SK-N-MC (cell line): ENCODE data around the gene USP3.

Experiments used
- DNase-seq: peaks from one replicate; pipeline ENCODE4 v3.0.0-alpha.2; 2011; ENCODE audit warnings: low read depth, low spot score
- H3K27ac ChIP-seq: fragments of 200-600 bp; sonication (generic); 2 replicates; pipeline ENCODE4 v1.5.1; 2016; ENCODE audit warnings: mixed run types
- H3K36me3 ChIP-seq: fragments of 200-600 bp; sonication (generic); 2 replicates; pipeline ENCODE4 v1.6.1; 2017; ENCODE audit warnings: antibody characterized with exemption, low read length, mixed read lengths; ENCODE audit not compliant: insufficient read depth
- H3K4me3 ChIP-seq: fragments of 200-600 bp; sonication (generic); 2 replicates; pipeline ENCODE4 v1.5.1; 2016
- H3K9ac ChIP-seq: fragments of 200-600 bp; sonication (generic); 2 replicates; pipeline ENCODE4 v1.8.0; 2017; ENCODE audit warnings: mixed run types, mixed read lengths; ENCODE audit not compliant: insufficient read length
- H3K9me3 ChIP-seq: fragments of 200-600 bp; sonication (generic); 2 replicates; pipeline ENCODE4 v1.6.1; 2017; ENCODE audit warnings: low read depth, mild to moderate bottlenecking, antibody characterized with exemption, low read length, moderate library complexity, mixed read lengths
- EZH2 ChIP-seq: fragments of 200-600 bp; sonication (generic); IDR thresholded peaks from one replicate; pipeline ENCODE4 v1.6.1; 2017; ENCODE audit warnings: antibody characterized with exemption
- FOXP2 ChIP-seq: optimal IDR thresholded peaks from 2 replicates; pipeline ENCODE3; 2011; ENCODE audit warnings: mild to moderate bottlenecking, moderate library complexity; ENCODE audit not compliant: insufficient read depth; ENCODE audit errors: extremely low read length, control extremely low read depth
- POLR2AphosphoS5 ChIP-seq: IDR thresholded peaks from 2 replicates; pipeline ENCODE4 v1.6.1; 2012; ENCODE audit warnings: mild to moderate bottlenecking, low read depth, low read length, borderline replicate concordance

Gene USP3

GRCh38 chr15:63599401-63600000 lies 95.1 kb downstream of the USP3 start:
- no peak overlapping the region for H3K4me3 ChIP-seq
- no peak overlapping the region for H3K27ac ChIP-seq
- no peaks in the 10 kb centered on the region for H3K9me3 ChIP-seq
- TF ChIP-seq EZH2 (no peak), POLR2AphosphoS5 (no peak), FOXP2 (no peak)
- H3K36me3 ChIP-seq, result peaks cover 2% of the 10 kb centered on the region; the same call in 1 of the 2 replicates
- DNase-seq, result no peak
- H3K9ac ChIP-seq, result no peak overlapping the region

DNA sequence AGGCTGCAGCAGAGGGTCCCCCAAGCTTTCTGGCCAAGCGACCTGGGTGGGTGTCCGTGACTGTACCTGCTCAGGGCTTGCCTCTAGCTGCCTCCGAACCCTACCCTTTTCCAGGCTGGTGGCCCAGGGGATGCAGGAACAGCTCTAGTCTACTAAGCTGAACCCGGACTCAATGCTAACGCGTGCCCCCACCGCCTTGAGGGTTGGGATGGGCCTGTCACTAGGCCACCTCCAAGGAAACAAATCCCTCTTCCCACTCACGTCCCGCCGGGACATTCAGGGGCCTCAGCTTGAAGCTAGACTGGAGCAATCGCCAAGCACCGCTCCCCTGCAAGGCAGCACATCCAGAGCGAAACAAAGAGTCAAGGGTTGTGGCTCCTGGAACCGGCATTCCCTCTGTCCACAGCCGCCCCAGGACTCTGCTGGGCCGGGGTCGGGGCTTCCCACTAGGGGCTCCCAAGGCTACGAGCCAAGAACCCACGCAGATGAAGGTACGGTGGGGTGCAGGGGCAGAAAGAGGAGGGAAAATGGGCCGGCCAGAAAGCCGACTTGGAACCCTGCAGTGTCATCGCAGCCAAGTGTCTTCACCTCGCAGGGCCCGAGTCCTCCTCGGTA lies 95.7 kb downstream of the USP3 start:
- Histone ChIP-seq H3K36me3 (no peaks in the 10 kb centered on the region), H3K27ac (no peak overlapping the region), H3K9ac (no peak overlapping the region), H3K4me3 (peak overlapping the region; percentile 44), H3K9me3 (no peaks in the 10 kb centered on the region)
- TF ChIP-seq EZH2 (no peak), FOXP2 (no peak), POLR2AphosphoS5 (no peak)
- no peak for DNase-seq

GRCh38 chr15:63600616-63601025 lies 96.2 kb downstream of the USP3 start:
- Histone ChIP-seq H3K9ac (no peak overlapping the region), H3K36me3 (no peaks in the 10 kb centered on the region), H3K27ac (no peak overlapping the region), H3K4me3 (peak overlapping the region; percentile 79), H3K9me3 (no peaks in the 10 kb centered on the region)
- DNase-seq, result no peak
- peak; percentile 89 for TF ChIP-seq POLR2AphosphoS5
- TF ChIP-seq EZH2, result no peak
- TF ChIP-seq FOXP2, result no peak

DNA sequence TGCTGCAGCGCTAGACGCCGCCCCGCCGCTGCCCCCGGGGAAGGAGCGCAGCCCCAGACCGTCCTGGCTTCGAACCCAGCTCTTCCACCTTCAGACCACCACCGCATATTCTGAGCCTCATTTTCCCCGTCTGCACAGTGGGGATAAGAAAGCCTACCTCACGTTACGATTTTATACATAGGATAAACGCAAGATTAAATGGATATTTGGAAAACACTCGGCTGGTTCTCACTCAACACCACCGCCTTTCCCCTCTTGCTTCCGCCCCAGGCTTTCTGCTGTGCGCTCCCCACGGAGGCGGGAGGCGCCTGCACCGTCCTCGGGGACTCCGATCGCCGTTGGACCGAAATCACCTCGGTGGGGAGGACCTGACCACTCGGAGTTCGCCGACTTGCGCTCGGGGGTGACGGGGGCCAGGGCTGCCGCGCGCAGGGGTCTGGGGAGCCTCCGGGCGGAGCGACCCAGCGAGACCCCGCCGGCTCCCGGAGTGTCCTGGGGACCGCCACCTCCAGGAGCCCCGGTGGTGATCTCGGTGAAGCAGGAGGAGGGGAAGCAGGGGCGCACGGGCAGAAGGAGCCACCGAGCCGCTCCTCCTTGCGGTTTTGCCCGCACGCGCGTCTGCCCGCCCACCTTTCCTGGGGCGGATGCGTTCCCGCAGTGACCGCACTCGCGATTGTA lies 96.8 kb downstream of the USP3 start:
- no peak for TF ChIP-seq POLR2AphosphoS5
- no peak for TF ChIP-seq FOXP2
- TF ChIP-seq EZH2, result no peak
- Histone ChIP-seq H3K27ac (no peak overlapping the region), H3K9ac (peak overlapping the region; percentile 62), H3K9me3 (no peaks in the 10 kb centered on the region), H3K36me3 (no peaks in the 10 kb centered on the region), H3K4me3 (peak overlapping the region; percentile 79)
- DNase-seq, result no peak

- no peak overlapping the region for H3K27ac ChIP-seq
- no peak for DNase-seq
- H3K4me3 ChIP-seq, result peak overlapping the region; percentile 79
- H3K9ac ChIP-seq, result no peak overlapping the region
- H3K9me3 ChIP-seq, result no peaks in the 10 kb centered on the region
- H3K36me3 ChIP-seq, result no peaks in the 10 kb centered on the region
- TF ChIP-seq FOXP2, result no peak
- TF ChIP-seq EZH2, result no peak
- no peak for TF ChIP-seq POLR2AphosphoS5
Measured at GRCh38 chr15:63601704-63602185, 97.4 kb downstream of the USP3 start.

GRCh38 chr15:63602595-63602994 lies 98.2 kb downstream of the USP3 start:
- Histone ChIP-seq H3K27ac (no peak overlapping the region), H3K9ac (no peak overlapping the region), H3K4me3 (no peak overlapping the region), H3K9me3 (no peaks in the 10 kb centered on the region), H3K36me3 (peaks cover under 1% of the 10 kb centered on the region; the same call in 1 of the 2 replicates)
- DNase-seq, result no peak
- TF ChIP-seq POLR2AphosphoS5, result no peak
- no peak for TF ChIP-seq FOXP2
- TF ChIP-seq EZH2, result no peak

DNA sequence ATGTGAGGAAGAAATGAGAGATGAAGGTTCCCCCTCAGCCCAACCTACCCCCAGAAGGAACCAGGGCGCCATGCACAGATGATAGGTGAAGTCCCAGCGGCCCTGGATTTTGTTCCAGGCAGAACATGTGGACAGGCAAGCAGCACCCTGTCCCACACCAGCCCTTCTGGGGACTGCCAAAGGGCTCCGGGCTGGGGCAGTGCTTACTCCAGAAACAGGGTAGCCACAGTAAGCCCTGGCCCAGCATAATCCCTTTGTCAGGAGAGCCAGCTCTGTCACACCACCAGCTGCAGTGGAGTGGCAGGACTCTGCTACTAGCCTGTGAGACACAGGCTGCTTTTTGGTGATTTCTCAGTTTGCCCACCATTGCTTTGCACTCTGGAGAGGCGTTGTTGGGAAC lies 99.1 kb downstream of the USP3 start:
- H3K4me3 ChIP-seq, result no peak overlapping the region
- peaks cover 9% of the 10 kb centered on the region for H3K36me3 ChIP-seq
- no peak for DNase-seq
- TF ChIP-seq POLR2AphosphoS5 (no peak), FOXP2 (no peak), EZH2 (no peak)
- H3K9me3 ChIP-seq, result no peaks in the 10 kb centered on the region
- H3K9ac ChIP-seq, result no peak overlapping the region
- no peak overlapping the region for H3K27ac ChIP-seq

DNA sequence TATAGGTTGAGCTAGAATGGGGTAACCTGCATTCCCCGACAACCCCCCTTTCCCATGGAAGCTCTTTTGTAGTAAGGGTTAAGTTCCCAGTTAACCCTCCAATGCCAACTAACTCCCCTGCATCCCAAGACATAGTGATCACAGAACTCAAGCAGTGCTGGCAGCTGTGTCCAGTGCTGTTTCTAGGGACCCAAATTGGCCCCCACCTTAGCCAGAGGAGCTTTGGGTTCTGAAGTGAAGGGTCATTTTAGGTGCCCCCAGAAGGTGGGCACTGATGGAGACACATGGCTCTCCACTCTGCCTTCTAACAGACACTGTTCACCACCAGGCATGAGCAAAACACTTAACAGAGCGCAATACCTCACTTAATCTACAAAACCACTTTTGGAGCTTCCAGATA lies 99.9 kb downstream of the USP3 start:
- Histone ChIP-seq H3K4me3 (no peak overlapping the region), H3K27ac (no peak overlapping the region), H3K36me3 (peaks cover 16% of the 10 kb centered on the region), H3K9ac (no peak overlapping the region), H3K9me3 (no peaks in the 10 kb centered on the region)
- DNase-seq, result no peak
- TF ChIP-seq EZH2 (no peak), FOXP2 (no peak), POLR2AphosphoS5 (no peak)
